NCI-H128 (cell line): Measurements from ENCODE around the gene PRPF4.

Source experiments
- DNase-seq: peaks from one replicate; lab custom pipeline; 2025; ENCODE audit not compliant: unreplicated experiment; lab: John Stamatoyannopoulos, UW

Gene PRPF4

GRCh38 chr9:113310538-113310937 lies 35.1 kb downstream of the PRPF4 start:
- DNase-seq, result no peak

- no peak for DNase-seq
Observed at GRCh38 chr9:113311961-113312360, 36.5 kb downstream of the PRPF4 start.

GRCh38 chr9:113313261-113313660 lies 37.8 kb downstream of the PRPF4 start:
- no peak for DNase-seq

- DNase-seq, result no peak
Observed at GRCh38 chr9:113315231-113315630, 39.8 kb downstream of the PRPF4 start.

GRCh38 chr9:113316030-113316429 lies 40.6 kb downstream of the PRPF4 start:
- DNase-seq, result no peak

- no peak for DNase-seq
Observed at GRCh38 chr9:113317777-113318176, 42.3 kb downstream of the PRPF4 start.

GRCh38 chr9:113319054-113319453 lies 43.6 kb downstream of the PRPF4 start:
- DNase-seq, result no peak

GRCh38 chr9:113320051-113320450 lies 44.6 kb downstream of the PRPF4 start:
- DNase-seq, result no peak

- DNase-seq, result no peak
Observed at GRCh38 chr9:113322671-113323070, 47.2 kb downstream of the PRPF4 start.

- DNase-seq, result no peak
Observed at GRCh38 chr9:113326230-113326629, 50.8 kb downstream of the PRPF4 start.

GRCh38 chr9:113328045-113328782 lies 52.8 kb downstream of the PRPF4 start:
- no peak for DNase-seq

- no peak for DNase-seq
Observed at GRCh38 chr9:113331780-113332179, 56.3 kb downstream of the PRPF4 start.

- no peak for DNase-seq
Observed at GRCh38 chr9:113337714-113338113, 62.3 kb downstream of the PRPF4 start.

- DNase-seq, result peak; percentile 73
Observed at GRCh38 chr9:113340011-113340699, 64.7 kb downstream of the PRPF4 start, which contains the start of gene WDR31. Gene WDR31, minus strand, starts transcription at chr9:113340275. Its CDS starts 8,253 bp downstream, at chr9:113332022.

GRCh38 chr9:113341712-113342410 lies 66.4 kb downstream of the PRPF4 start:
- no peak for DNase-seq
